ENCODE data around the gene NRCAM.

DNA sequence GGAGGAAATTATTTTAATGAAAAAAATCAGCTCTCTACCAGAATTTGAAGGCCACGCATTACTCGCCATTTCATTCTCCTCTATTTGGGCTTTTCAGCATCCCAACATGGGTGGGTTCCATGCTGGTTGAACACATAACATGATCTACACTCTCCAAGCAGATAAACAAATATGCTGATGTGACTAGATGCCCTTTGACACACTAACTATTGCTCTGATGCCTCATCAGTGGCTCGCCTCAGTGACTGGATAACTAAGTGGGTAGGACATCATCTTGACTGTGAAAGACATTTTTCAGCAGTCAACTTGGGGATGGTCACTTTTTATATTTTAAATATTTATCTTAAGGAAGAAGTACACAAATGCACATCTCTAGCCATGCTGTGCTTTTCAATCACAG is 212.1 kb downstream of the NRCAM start:
- TF ChIP-seq, protein P1, sequence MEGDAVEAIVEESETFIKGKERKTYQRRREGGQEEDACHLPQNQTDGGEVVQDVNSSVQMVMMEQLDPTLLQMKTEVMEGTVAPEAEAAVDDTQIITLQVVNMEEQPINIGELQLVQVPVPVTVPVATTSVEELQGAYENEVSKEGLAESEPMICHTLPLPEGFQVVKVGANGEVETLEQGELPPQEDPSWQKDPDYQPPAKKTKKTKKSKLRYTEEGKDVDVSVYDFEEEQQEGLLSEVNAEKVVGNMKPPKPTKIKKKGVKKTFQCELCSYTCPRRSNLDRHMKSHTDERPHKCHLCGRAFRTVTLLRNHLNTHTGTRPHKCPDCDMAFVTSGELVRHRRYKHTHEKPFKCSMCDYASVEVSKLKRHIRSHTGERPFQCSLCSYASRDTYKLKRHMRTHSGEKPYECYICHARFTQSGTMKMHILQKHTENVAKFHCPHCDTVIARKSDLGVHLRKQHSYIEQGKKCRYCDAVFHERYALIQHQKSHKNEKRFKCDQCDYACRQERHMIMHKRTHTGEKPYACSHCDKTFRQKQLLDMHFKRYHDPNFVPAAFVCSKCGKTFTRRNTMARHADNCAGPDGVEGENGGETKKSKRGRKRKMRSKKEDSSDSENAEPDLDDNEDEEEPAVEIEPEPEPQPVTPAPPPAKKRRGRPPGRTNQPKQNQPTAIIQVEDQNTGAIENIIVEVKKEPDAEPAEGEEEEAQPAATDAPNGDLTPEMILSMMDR (IDR thresholded peaks at IDR 0.05), result no peak
- no peak for TF ChIP-seq EZH2 (IDR thresholded peaks at IDR 0.05; ENCODE audit: borderline replicate concordance, insufficient read depth, low read depth, low read length, poor library complexity, severe bottlenecking)

Data from B cell (primary cell).